GM06990 (cell line): Measurements from ENCODE around the gene RTN4RL1.

ENCODE experiments used
- DNase-seq: peaks from one replicate; pipeline ENCODE4 v3.0.0-alpha.2; 2011; ENCODE audit not compliant: insufficient read length; ENCODE audit errors: extremely low read depth
- H3K27me3 ChIP-seq: replicated peaks from 2 replicates; pipeline ENCODE4 v1.6.0; 2011; ENCODE audit warnings: low read length; ENCODE audit not compliant: control insufficient read depth, insufficient read depth
- H3K36me3 ChIP-seq: 2 replicates; pipeline ENCODE4 v1.5.1; 2011; ENCODE audit warnings: low read length; ENCODE audit not compliant: control insufficient read depth, insufficient read depth
- H3K4me3 ChIP-seq: replicated peaks from 2 replicates; pipeline ENCODE4 v1.5.1; 2011; ENCODE audit warnings: low read depth, mild to moderate bottlenecking, control low read depth, low read length
- CTCF ChIP-seq: IDR thresholded peaks from 2 replicates; pipeline ENCODE4 v1.5.1; 2011; ENCODE audit warnings: low read length, control low read depth, mild to moderate bottlenecking, inconsistent platforms; ENCODE audit not compliant: insufficient read depth, poor library complexity, severe bottlenecking

The RTN4RL1 gene

GRCh38 chr17:1906662-1907101 lies 118.5 kb downstream of the RTN4RL1 start:
- H3K4me3 ChIP-seq, result no peak overlapping the region
- H3K27me3 ChIP-seq, result no peaks in the 10 kb centered on the region; the same call in 1 of the 2 replicates
- DNase-seq, result no peak
- H3K36me3 ChIP-seq, result no peaks in the 10 kb centered on the region
- no peak for TF ChIP-seq CTCF

- no peak for DNase-seq
- no peaks in the 10 kb centered on the region; the same call in 1 of the 2 replicates for H3K27me3 ChIP-seq
- no peaks in the 10 kb centered on the region for H3K36me3 ChIP-seq
- H3K4me3 ChIP-seq, result no peak overlapping the region
- no peak for TF ChIP-seq CTCF
Measured at GRCh38 chr17:1905190-1905913, 119.8 kb downstream of the RTN4RL1 start.

GRCh38 chr17:1904273-1905182 lies 120.6 kb downstream of the RTN4RL1 start:
- TF ChIP-seq CTCF, result no peak
- H3K4me3 ChIP-seq, result peak overlapping the region; percentile 15; the same call in 1 of the 2 replicates
- DNase-seq, result no peak

GRCh38 chr17:1899403-1900000 lies 125.6 kb downstream of the RTN4RL1 start:
- TF ChIP-seq CTCF, result no peak
- H3K27me3 ChIP-seq, result no peaks in the 10 kb centered on the region
- DNase-seq, result no peak
- H3K36me3 ChIP-seq, result peaks cover 15% of the 10 kb centered on the region
- H3K4me3 ChIP-seq, result no peak overlapping the region

More at GRCh38 chr17:1904273-1905182, 120.6 kb downstream of the RTN4RL1 start:
- Histone ChIP-seq H3K27me3 (no peaks in the 10 kb centered on the region; the same call in 1 of the 2 replicates), H3K36me3 (no peaks in the 10 kb centered on the region)

GRCh38 chr17:1898872-1899271 lies 126.3 kb downstream of the RTN4RL1 start:
- Histone ChIP-seq H3K4me3 (no peak overlapping the region), H3K36me3 (peaks cover 15% of the 10 kb centered on the region), H3K27me3 (no peaks in the 10 kb centered on the region)
- no peak for DNase-seq
- no peak for TF ChIP-seq CTCF
